GM23338 (cell line): ENCODE results near the gene BCHE. TPM values are rescaled to one million over a fixed set of nuclear protein-coding genes. Genes with fewer than 3 reads are reported as not detected.

Experiments used
- ATAC-seq: fragments of 200-7000 bp; cut with Tn5 transposase; 3 replicates; pipeline ENCODE4 v1.9.1; 2020
- DNase-seq: peaks from one replicate; pipeline ENCODE4 v3.0.0-alpha.2; 2015; ENCODE audit warnings: low spot score
- H2AFZ ChIP-seq: fragments of 200-600 bp; sonication (generic); 2 replicates; pipeline ENCODE4 v1.8.0; 2016; ENCODE audit warnings: antibody characterized with exemption, mild to moderate bottlenecking, moderate library complexity
- H3F3A ChIP-seq: fragments of 200-600 bp; sonication (generic); replicated peaks from 2 replicates; pipeline ENCODE4 v1.8.0; 2017; ENCODE audit warnings: antibody characterized with exemption, mixed run types, low read depth
- H3K27ac ChIP-seq: fragments of 200-600 bp; sonication (generic); 2 replicates; pipeline ENCODE4 v1.6.1; 2016; ENCODE audit warnings: low read depth
- H3K27me3 ChIP-seq: fragments of 200-600 bp; sonication (generic); 2 replicates; pipeline ENCODE4 v1.8.0; 2016; ENCODE audit warnings: mild to moderate bottlenecking, mixed run types, moderate library complexity; ENCODE audit not compliant: insufficient read depth
- H3K36me3 ChIP-seq: fragments of 200-600 bp; sonication (generic); 2 replicates; pipeline ENCODE4 v1.8.0; 2016; ENCODE audit warnings: mild to moderate bottlenecking; ENCODE audit not compliant: insufficient read depth
- H3K4me1 ChIP-seq: fragments of 200-600 bp; sonication (generic); 2 replicates; pipeline ENCODE4 v1.8.0; 2016; ENCODE audit warnings: mild to moderate bottlenecking, moderate library complexity; ENCODE audit not compliant: insufficient read depth
- H3K4me2 ChIP-seq: fragments of 200-600 bp; sonication (generic); 2 replicates; pipeline ENCODE4 v1.7.1; 2017; ENCODE audit warnings: mixed run types
- H3K4me3 ChIP-seq: fragments of 200-600 bp; sonication (generic); 2 replicates; pipeline ENCODE4 v1.6.1; 2016; ENCODE audit warnings: mixed run types
- H3K79me2 ChIP-seq: fragments of 200-600 bp; sonication (generic); replicated peaks from 2 replicates; pipeline ENCODE4 v1.8.0; 2017; ENCODE audit warnings: mild to moderate bottlenecking; ENCODE audit not compliant: insufficient read depth
- H3K9me2 ChIP-seq: fragments of 200-600 bp; sonication (generic); 2 replicates; pipeline ENCODE4 v1.8.0; 2017; ENCODE audit not compliant: insufficient read depth
- H4K20me1 ChIP-seq: fragments of 200-600 bp; sonication (generic); replicated peaks from 2 replicates; pipeline ENCODE4 v1.8.0; 2017; ENCODE audit warnings: mild to moderate bottlenecking; ENCODE audit not compliant: insufficient read depth
- H3K27ac Mint-ChIP-seq: 2 replicates; pipeline ENCODE4 v1.8.0; 2020; ENCODE audit warnings: inconsistent platforms, mild to moderate bottlenecking, moderate library complexity, mixed read lengths
- H3K27me3 Mint-ChIP-seq: 3 replicates; pipeline ENCODE4 v1.8.0; 2022; ENCODE audit warnings: low read depth, mild to moderate bottlenecking, moderate library complexity, mixed read lengths, inconsistent platforms; ENCODE audit not compliant: insufficient read depth, poor library complexity
- H3K36me3 Mint-ChIP-seq: 3 replicates; pipeline ENCODE4 v1.8.0; 2021; ENCODE audit warnings: low read depth, mild to moderate bottlenecking, inconsistent platforms, moderate library complexity, mixed read lengths
- H3K4me1 Mint-ChIP-seq: 3 replicates; pipeline ENCODE4 v1.8.0; 2020; ENCODE audit warnings: mild to moderate bottlenecking, inconsistent platforms, mixed read lengths
- H3K4me3 Mint-ChIP-seq: 3 replicates; pipeline ENCODE4 v1.8.0; 2021; ENCODE audit warnings: moderate library complexity, mild to moderate bottlenecking, inconsistent platforms, mixed read lengths
- H3K9me3 Mint-ChIP-seq: 3 replicates; pipeline ENCODE4 v1.8.0; 2020; ENCODE audit warnings: moderate library complexity, mild to moderate bottlenecking, inconsistent platforms, mixed read lengths
- CREB1 ChIP-seq: fragments of 250-450 bp; sonication (Bioruptor Pico); IDR thresholded peaks from 2 replicates; pipeline ENCODE4 v1.5.0; 2020; ENCODE audit warnings: low read depth, mild to moderate bottlenecking, moderate library complexity
- CTCF ChIP-seq, 2 experiments: fragments of 200-600 bp in 1 of 2; sonication (generic) in 1 of 2; conservative IDR thresholded peaks; 2 replicates each; pipeline versions ENCODE4 v1.5.1 to v1.6.1; 2016 to 2017; ENCODE audit warnings: antibody characterized with exemption in 2 of 2, low read depth in 2 of 2, mild to moderate bottlenecking in 2 of 2, moderate library complexity in 1 of 2
- ETS1 ChIP-seq: IDR thresholded peaks from 2 replicates; pipeline ENCODE4 v1.6.1; 2016; ENCODE audit warnings: antibody characterized with exemption
- EZH2 ChIP-seq: fragments of 200-600 bp; sonication (generic); IDR thresholded peaks from one replicate; pipeline ENCODE4 v1.8.0; 2017; ENCODE audit warnings: antibody characterized with exemption, mild to moderate bottlenecking, low read depth; ENCODE audit not compliant: unreplicated experiment
- EZH2phosphoT487 ChIP-seq: fragments of 200-600 bp; sonication (generic); IDR thresholded peaks from one replicate; pipeline ENCODE4 v1.8.1; 2018; ENCODE audit warnings: antibody characterized with exemption; ENCODE audit not compliant: unreplicated experiment
- JUNB ChIP-seq: IDR thresholded peaks from one replicate; pipeline ENCODE4 v1.6.1; 2016; ENCODE audit warnings: antibody characterized with exemption; ENCODE audit not compliant: unreplicated experiment
- NANOG ChIP-seq: IDR thresholded peaks from 2 replicates; pipeline ENCODE4 v1.6.1; 2016; ENCODE audit warnings: antibody characterized with exemption, borderline replicate concordance
- POLR2AphosphoS5 ChIP-seq: IDR thresholded peaks from 2 replicates; pipeline ENCODE4 v1.6.1; 2016; ENCODE audit warnings: antibody characterized with exemption, low read depth
- REST ChIP-seq: IDR thresholded peaks from one replicate; pipeline ENCODE4 v1.6.1; 2018; ENCODE audit warnings: antibody characterized with exemption; ENCODE audit not compliant: unreplicated experiment
- STAT1 ChIP-seq: IDR thresholded peaks from one replicate; pipeline ENCODE4 v1.6.1; 2016; ENCODE audit warnings: antibody characterized with exemption; ENCODE audit not compliant: unreplicated experiment
- ZNF114 ChIP-seq: fragments of 250-450 bp; sonication (Bioruptor Pico); IDR thresholded peaks from 2 replicates; pipeline ENCODE4 v1.5.0; 2020; ENCODE audit warnings: mild to moderate bottlenecking, moderate library complexity
- ZNF331 ChIP-seq: fragments of 250-450 bp; sonication (Bioruptor Pico); IDR thresholded peaks from 2 replicates; pipeline ENCODE4 v1.5.0; 2020; ENCODE audit warnings: low read depth, mild to moderate bottlenecking, moderate library complexity
- ZNF462 ChIP-seq: fragments of 250-450 bp; sonication (Bioruptor Pico); IDR thresholded peaks from 2 replicates; pipeline ENCODE4 v1.5.0; 2020; ENCODE audit warnings: mild to moderate bottlenecking, moderate library complexity
- polyA plus RNA-seq: library from polyadenylated mRNA; unstranded; fragments of >200 nt; fragmentation: Nextera tagmentation; extraction: Ambion mirVana; gene quantifications from 2 replicates; pipeline ENCODE4 v1.2.1, GENCODE V29; 2016
- total RNA-seq: library from RNA; depleted of rRNA; stranded (reverse); fragments of >200 nt; shearing (Covaris generic); gene quantifications from 2 replicates; pipeline ENCODE4 v1.2.3, GENCODE V29; 2014

The BCHE gene
- total and polyA plus RNA-seq, 2 experiments from 2014 or later = 0.73 to 1.1 TPM

GRCh38 chr3:165728924-165729323, 108.3 kb downstream of the BCHE start:
- TF ChIP-seq CREB1 (CRISPR knock-in tag) (no peak), ETS1 (no peak), EZH2phosphoT487 (no peak), ZNF114 (no peak), STAT1 (no peak), NANOG (no peak), POLR2AphosphoS5 (no peak), EZH2 (no peak), ZNF331 (no peak), JUNB (no peak), CTCF (conservative IDR thresholded peaks at IDR 0.05; ENCODE audit: low read depth in 2 of 2) (no peak), REST (no peak), ZNF462 (CRISPR knock-in tag) (no peak)
- no peaks in the 10 kb centered on the region for H3K4me1 Mint-ChIP-seq
- Histone ChIP-seq H3K4me2 (no peak overlapping the region), H3K4me1 (no peaks in the 10 kb centered on the region), H3K27ac (no peak overlapping the region), H3K79me2 (no peaks in the 10 kb centered on the region), H3F3A (no peaks in the 10 kb centered on the region), H4K20me1 (no peaks in the 10 kb centered on the region), H3K36me3 (no peaks in the 10 kb centered on the region), H2AFZ (no peak overlapping the region), H3K4me3 (no peak overlapping the region), H3K9me2 (no peaks in the 10 kb centered on the region), H3K27me3 (no peaks in the 10 kb centered on the region)
- no peak for DNase-seq
- no peaks in the 10 kb centered on the region for H3K27me3 Mint-ChIP-seq
- H3K36me3 Mint-ChIP-seq = no peaks in the 10 kb centered on the region
- no peak for ATAC-seq
- no peak overlapping the region for H3K27ac Mint-ChIP-seq
- H3K9me3 Mint-ChIP-seq = no peaks in the 10 kb centered on the region
- no peak overlapping the region for H3K4me3 Mint-ChIP-seq
